Kidney epithelial cell (primary cell): ENCODE measurements around the gene USP47. TPM values are rescaled to one million over a fixed set of nuclear protein-coding genes. Genes with fewer than 3 reads are reported as not detected.
"Not testable (repeated sequence)": the region's sequence is repeated elsewhere in the genome, so short reads cannot be mapped to it uniquely, and the experiment has no call there.

Experiments used
- DNase-seq: peaks from one replicate; pipeline ENCODE4 v3.0.0-alpha.2; 2010; ENCODE audit warnings: low read depth
- H3K27me3 ChIP-seq: 2 replicates; pipeline ENCODE4 v1.6.0; 2011; ENCODE audit warnings: low read length; ENCODE audit not compliant: control insufficient read depth, insufficient read depth
- H3K36me3 ChIP-seq: 2 replicates; pipeline ENCODE4 v1.5.1; 2011; ENCODE audit warnings: low read length; ENCODE audit not compliant: control insufficient read depth, insufficient read depth
- H3K4me3 ChIP-seq: 2 replicates; pipeline ENCODE4 v1.5.1; 2011; ENCODE audit warnings: low read depth, mild to moderate bottlenecking, control low read depth, low read length
- CTCF ChIP-seq: IDR thresholded peaks from 2 replicates; pipeline ENCODE4 v1.5.1; 2011; ENCODE audit warnings: mild to moderate bottlenecking, moderate library complexity, low read length, control low read depth, inconsistent platforms; ENCODE audit not compliant: insufficient read depth, poor library complexity, severe bottlenecking
- total RNA-seq: library from RNA; depleted of rRNA; stranded (reverse); fragments of >200 nt; gene quantifications from 2 replicates; pipeline ENCODE4 v1.2.3, GENCODE V29; 2015

Gene USP47
- total RNA-seq, 1 donor from 2014 or later: 46.3 TPM

DNA sequence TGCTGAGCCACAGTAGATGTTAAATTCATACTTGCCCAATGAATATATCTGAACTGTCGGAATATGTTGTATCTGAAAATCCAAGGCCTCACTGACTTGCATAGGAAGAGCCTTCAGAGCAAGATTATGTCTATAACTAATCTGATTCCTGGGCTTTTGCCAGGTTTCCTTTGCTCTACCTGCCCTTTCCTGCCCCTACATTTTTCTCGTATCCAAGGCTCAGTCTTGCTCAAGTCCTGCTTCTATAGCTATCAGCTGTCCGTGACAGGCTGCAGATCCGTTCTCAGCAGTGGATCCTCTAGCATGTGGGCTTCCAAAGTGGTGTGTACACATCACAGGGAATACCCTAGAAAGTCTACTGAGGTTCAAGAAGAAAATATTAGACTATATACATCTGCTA, 18.8 kb upstream of the USP47 start:
- Histone ChIP-seq H3K27me3 (no peaks in the 10 kb centered on the region), H3K36me3 (no peaks in the 10 kb centered on the region), H3K4me3 (no peak overlapping the region)
- TF ChIP-seq CTCF: no peak
- no peak for DNase-seq

GRCh38 chr11:11826260-11826659, 15.5 kb upstream of the USP47 start:
- Histone ChIP-seq H3K27me3 (no peaks in the 10 kb centered on the region), H3K36me3 (no peaks in the 10 kb centered on the region), H3K4me3 (no peak overlapping the region)
- TF ChIP-seq CTCF: no peak
- no peak for DNase-seq

DNA sequence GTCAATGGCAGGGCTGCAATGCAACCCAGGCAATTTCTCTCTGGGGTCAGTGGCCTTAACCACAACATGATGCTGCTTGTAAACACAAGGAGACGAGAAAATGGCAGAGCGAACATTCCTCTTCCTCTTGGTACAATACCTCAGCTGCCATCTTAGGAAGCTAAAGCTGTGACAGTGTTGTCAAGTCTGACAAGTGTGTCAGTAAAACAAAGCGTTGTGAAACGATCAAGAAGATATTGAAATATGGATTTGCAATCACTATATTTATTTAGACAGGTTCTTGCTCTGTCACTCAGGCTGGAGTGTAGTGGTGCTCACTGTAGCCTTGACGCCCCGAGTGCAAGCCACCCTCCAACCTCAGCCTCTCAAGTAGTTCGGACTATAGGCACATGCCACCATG, 14.5 kb upstream of the USP47 start:
- Histone ChIP-seq H3K4me3 (no peak overlapping the region), H3K36me3 (no peaks in the 10 kb centered on the region), H3K27me3 (no peaks in the 10 kb centered on the region)
- no peak for TF ChIP-seq CTCF
- DNase-seq: no peak

GRCh38 chr11:11831406-11831805, 10.4 kb upstream of the USP47 start:
- H3K4me3 ChIP-seq, DNase-seq, H3K27me3 ChIP-seq, H3K36me3 ChIP-seq: not testable (repeated sequence)

- no peaks in the 10 kb centered on the region for H3K36me3 ChIP-seq
- TF ChIP-seq CTCF: no peak
- no peak overlapping the region for H3K4me3 ChIP-seq
- H3K27me3 ChIP-seq: no peaks in the 10 kb centered on the region
- no peak for DNase-seq
Measured at GRCh38 chr11:11836676-11837231, 5.0 kb upstream of the USP47 start.

GRCh38 chr11:11839718-11840117, 2.1 kb upstream of the USP47 start:
- Histone ChIP-seq H3K4me3 (no peak overlapping the region), H3K36me3 (no peaks in the 10 kb centered on the region), H3K27me3 (no peaks in the 10 kb centered on the region)
- no peak for TF ChIP-seq CTCF
- no peak for DNase-seq
